Motor neuron (in vitro differentiated cells): ENCODE measurements around the gene C1orf21. TPM values are rescaled to one million over a fixed set of nuclear protein-coding genes. Genes with fewer than 3 reads are reported as not detected.

ENCODE experiments used
- ATAC-seq, 8 experiments: fragments of 200-7000 bp; cut with Tn5 transposase; replicated peaks in 6 of 8; 2 replicates each; pipeline ENCODE4 v1.8.0; 2021; ENCODE audit warnings: mild to moderate bottlenecking in 8 of 8, moderate library complexity in 8 of 8
- H3K27ac ChIP-seq, 2 donors: fragments of 250-450 bp; sonication (Bioruptor Pico); 2 replicates each; pipeline ENCODE4 v1.9.0; 2021; ENCODE audit warnings: antibody characterized with exemption in 2 of 2, mild to moderate bottlenecking in 2 of 2, moderate library complexity in 1 of 2
- H3K4me1 ChIP-seq, 2 donors: fragments of 250-450 bp; sonication (Bioruptor Pico); replicated peaks in 1 of 2; 2 replicates each; pipeline ENCODE4 v1.6.1; 2021; ENCODE audit warnings: antibody characterized with exemption in 2 of 2, mild to moderate bottlenecking in 2 of 2, moderate library complexity in 1 of 2
- H3K4me3 ChIP-seq, 5 donors: fragments of 250-450 bp; sonication (Bioruptor Pico); 2 replicates each; pipeline ENCODE4 v1.9.0; 2021; ENCODE audit warnings: antibody characterized with exemption in 5 of 5, mild to moderate bottlenecking in 5 of 5, moderate library complexity in 4 of 5
- WGBS, 10 experiments: fragments of 450-650 bp; shearing (Covaris generic); methylation state at CpG; one replicate each; pipeline ENCODE4 v1.0.0; 2022; 5-methylcytosine and 5-hydroxymethylcytosine counted together
- in situ Hi-C, 9 experiments: fragments of 400-800 bp; cut with MboI; loops; one replicate each; pipeline ENCODE4 v1.15.0; 2021; ENCODE audit warnings: low sequenced_read_pairs in 9 of 9, low pct_unique_long_range_greater_than_20kb in 2 of 9; ENCODE audit not compliant: unreplicated experiment in 9 of 9
- total RNA-seq, 8 experiments: library from RNA; unstranded; fragments of 300-600 nt; gene quantifications; 2 replicates each; pipeline versions ENCODE4 v1.2.3 to v1.2.4, GENCODE V29; 2022

The C1orf21 gene
- total RNA-seq, 8 experiments from 2014 or later = 0.49 to 43.9 (median 17.9) TPM

DNA sequence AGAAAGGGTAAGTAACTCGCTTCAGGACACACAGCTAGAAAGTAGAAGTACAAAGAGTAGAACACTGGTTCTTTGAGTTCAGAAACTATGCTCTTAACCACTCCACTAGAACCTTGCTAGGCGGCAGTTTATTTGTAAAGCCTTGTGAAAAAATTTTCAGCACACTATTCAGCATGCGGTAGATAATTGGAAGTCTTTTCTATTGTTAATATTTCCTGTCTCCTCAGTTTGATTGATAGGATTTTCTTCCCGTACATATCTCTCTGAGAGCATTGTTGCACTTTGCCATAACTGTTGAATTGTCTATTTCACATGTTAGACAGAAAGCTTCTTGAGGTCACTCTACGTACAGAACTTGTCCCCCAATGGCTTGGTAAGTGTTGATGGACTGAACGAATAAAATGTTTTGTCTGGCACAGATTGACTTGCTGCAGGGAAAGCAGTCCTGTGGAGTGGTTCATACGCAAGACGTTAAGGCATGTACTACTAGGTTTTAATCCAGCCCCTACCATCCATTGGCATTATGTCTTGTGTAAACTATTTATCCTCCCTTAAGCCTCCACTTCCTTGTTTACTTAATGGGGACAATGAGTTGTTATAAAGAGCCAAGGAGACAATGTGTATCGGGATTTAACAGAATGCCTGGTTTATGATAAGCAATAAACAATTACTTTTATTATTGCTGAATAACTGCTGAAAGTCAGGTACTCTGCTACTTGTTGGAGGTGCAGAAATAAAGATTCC lies 35.8 kb downstream of the C1orf21 start:
- no peak for ATAC-seq
- H3K27ac ChIP-seq = no peak overlapping the region
- in situ Hi-C loops = no loop called here

DNA sequence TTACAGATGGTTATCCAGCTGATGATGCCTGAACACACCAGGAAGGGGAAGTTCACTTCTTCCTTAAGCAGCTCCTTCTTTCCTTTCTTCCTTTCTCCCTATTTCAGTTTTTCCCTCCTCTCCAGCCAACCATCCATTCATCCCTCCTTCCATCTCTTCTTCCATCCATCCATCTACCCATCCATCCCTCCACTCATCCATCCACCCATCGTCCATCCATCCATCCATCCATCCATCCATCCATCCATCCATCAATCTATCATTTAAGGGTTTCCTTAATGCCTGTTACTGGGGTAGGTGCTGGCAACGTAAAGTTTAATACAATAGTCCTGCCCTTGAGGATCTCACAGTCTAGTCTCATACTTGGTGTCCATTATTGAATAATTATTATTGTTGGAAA lies 36.8 kb downstream of the C1orf21 start:
- Histone ChIP-seq H3K4me3 (no peak overlapping the region), H3K27ac (no peak overlapping the region), H3K4me1 (no peaks in the 10 kb centered on the region)
- no peak for ATAC-seq
- in situ Hi-C loops = no loop called here
- 39 to 90% (median 85%) methylated on average over 2 of the region's 2 CpGs; no CpG with 5 or more reads in 2 of the 10 experiments for WGBS, 10 experiments

More for the DNA sequence above, 35.8 kb downstream of the C1orf21 start:
- 77 to 95% (median 91%) methylated on average over 2 to 9 of the region's 9 CpGs for WGBS, 10 experiments
- Histone ChIP-seq H3K4me3 (no peak overlapping the region), H3K4me1 (no peaks in the 10 kb centered on the region)

DNA sequence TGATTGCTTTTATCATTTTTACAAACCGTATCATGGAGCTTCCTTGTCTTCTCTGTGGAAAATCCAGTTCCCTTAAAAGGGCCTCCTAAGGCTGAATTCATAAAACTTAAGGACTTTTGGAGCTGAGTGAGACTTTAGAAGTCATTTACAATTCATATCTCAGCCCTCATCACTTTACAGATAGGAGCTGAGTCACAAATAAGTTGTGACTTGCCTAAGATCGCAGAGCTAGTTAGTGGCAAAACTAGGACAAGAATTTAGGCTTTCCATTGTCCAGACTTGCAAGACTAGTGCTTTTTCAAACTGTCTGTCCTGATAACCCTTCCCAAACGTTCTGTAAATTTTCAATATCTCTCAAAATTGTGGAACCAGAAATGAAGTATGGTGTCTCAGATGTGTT lies 37.3 kb downstream of the C1orf21 start:
- ATAC-seq = peak in 2 of 8 experiments; percentile 74 to 89
- H3K4me1 ChIP-seq = no peaks in the 10 kb centered on the region
- WGBS, 10 experiments = 27 to 86% (median 70%) methylated on average over 2 to 3 of the region's 3 CpGs
- in situ Hi-C loops = no loop called here
- H3K4me3 ChIP-seq = no peak overlapping the region
- H3K27ac ChIP-seq = no peak overlapping the region

DNA sequence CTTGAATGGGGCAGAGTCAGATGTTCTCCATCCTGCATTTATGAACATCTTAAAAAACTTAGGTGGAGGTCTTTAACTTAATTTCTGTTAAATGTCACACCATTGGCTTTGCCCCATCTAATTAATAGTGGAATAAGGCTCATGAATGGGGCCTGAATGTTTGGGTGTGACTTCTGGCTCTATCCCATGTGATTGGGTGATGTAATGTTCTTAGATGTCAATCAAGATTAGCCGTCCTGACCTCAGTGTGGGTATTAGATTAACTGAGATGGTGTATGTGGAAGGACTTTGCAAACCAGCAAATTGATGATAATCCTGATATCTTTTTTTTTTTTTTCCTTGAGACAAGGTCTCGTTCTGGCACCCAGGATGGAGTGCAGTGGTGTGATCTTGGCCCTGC lies 38.1 kb downstream of the C1orf21 start:
- no peak overlapping the region for H3K27ac ChIP-seq
- peak in 2 of 8 experiments; percentile 24 to 44 for ATAC-seq
- H3K4me1 ChIP-seq = no peaks in the 10 kb centered on the region
- 57 to 100% (median 82%) methylated on average over 1 to 2 of the region's 2 CpGs; no CpG with 5 or more reads in 2 of the 10 experiments for WGBS, 10 experiments
- in situ Hi-C loops = no loop called here
- no peak overlapping the region for H3K4me3 ChIP-seq

DNA sequence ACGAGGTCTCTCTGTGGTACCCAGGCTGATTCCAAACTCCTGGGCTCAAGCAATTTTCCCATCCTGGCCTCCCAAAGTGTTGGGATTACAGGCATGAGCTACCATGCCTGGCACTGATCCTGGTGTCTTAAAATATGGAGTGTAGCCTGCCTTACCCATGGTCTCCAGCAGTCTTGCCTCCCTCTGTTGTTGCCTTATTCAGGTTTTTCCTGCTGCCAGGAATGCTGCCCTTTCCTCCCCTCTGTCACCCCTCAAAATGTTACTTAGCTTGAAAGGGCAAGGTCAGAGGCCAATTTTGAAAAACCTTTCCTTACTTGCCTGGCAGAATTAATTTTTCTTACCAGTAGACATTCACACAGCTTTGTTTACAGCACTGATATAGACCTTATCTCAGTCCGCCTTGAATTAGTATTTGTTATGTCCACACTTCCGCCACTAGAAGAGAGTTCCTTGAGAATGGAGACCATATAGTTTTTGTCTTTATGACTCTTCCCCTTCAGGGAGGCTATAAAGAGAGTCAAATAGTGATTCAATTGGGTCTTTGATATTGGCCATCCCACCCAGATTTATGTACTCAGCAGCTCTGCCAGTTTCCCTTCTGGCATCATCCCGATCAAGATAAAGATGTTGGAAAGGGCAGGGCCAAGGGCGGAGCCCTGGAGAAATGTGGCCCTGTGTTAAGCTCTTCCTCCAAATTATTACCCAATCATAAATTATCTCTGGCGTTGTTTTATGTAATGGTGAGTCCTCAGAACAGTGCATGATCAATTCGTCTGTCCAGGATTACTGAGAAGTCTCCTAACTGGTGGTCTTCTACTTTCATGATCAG lies 38.8 kb downstream of the C1orf21 start:
- 64 to 100% (median 93%) methylated on average over 2 to 7 of the region's 7 CpGs for WGBS, 10 experiments
- in situ Hi-C loops = no loop called here
- Histone ChIP-seq H3K27ac (no peak overlapping the region), H3K4me1 (no peaks in the 10 kb centered on the region), H3K4me3 (no peak overlapping the region)
- peak in 1 of 8 experiments; percentile 40 for ATAC-seq

DNA sequence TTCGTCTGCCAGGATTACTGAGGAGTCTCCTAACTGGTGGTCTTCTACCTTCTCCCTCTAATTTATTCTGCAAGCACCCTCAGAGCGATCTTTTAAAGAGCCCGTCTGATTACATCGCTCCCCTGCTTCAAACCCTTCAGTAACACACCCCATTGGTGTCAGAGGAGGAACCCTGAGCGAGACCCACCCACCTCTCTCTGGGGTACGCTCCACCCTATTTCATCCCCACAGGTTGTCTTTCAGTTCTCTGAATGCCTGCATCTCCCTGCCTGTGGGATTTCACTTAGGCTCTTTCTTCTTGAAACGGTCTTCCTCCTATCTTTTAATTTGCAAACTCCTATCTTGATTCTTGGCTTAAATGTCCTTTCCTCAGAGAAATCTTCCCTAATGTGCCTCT lies 39.4 kb downstream of the C1orf21 start:
- Histone ChIP-seq H3K4me3 (no peak overlapping the region), H3K27ac (no peak overlapping the region), H3K4me1 (no peaks in the 10 kb centered on the region)
- ATAC-seq = no peak
- WGBS, 10 experiments = 48 to 92% (median 82%) methylated on average over 2 to 7 of the region's 7 CpGs
- in situ Hi-C loops = no loop called here

DNA sequence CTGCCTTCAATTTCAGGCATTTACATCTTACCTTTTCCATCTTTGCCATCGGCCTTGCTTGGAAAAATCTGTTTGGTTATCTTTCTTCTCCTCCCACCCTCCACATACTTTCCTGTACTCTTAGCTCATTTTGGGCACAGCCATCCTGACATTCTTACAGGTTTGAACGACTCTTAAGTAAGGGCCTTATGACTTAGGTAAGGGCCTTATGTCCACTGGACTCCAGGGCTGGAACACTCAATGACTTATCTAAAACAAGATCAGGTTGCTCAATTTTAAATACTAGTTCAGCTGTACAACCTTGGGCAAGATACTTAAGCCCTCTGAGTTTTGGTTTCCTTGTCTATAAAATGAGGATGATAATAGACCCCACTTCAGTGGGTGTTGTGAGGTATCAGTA lies 40.9 kb downstream of the C1orf21 start:
- H3K4me3 ChIP-seq = no peak overlapping the region
- WGBS, 10 experiments = 22 to 100% (median 90%) methylated on average over 1 to 2 of the region's 2 CpGs; no CpG with 5 or more reads in 1 of the 10 experiments
- no peaks in the 10 kb centered on the region for H3K4me1 ChIP-seq
- in situ Hi-C loops = no loop called here
- no peak overlapping the region for H3K27ac ChIP-seq
- no peak for ATAC-seq

DNA sequence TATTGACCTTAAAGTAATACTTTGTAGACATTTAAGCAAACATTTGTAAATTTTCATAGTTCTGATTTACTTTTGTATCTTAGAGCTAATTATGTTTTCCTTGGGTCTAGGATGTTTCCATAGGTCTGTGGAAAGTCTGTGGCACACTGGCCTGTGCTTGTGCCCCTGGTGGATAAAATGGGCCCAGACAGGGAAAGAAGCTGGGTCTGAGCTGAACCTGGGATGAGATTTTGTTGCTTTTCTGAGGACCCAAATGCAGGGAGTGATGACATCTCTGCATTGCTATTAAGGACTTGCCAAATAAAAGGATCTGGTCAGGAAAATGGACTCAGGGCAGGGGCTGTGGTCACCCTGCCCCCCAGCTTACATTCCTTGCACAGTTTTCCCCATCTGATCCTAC lies 41.8 kb downstream of the C1orf21 start:
- in situ Hi-C loops = no loop called here
- no peak for ATAC-seq
- Histone ChIP-seq H3K4me1 (no peaks in the 10 kb centered on the region), H3K27ac (no peak overlapping the region), H3K4me3 (no peak overlapping the region)

DNA sequence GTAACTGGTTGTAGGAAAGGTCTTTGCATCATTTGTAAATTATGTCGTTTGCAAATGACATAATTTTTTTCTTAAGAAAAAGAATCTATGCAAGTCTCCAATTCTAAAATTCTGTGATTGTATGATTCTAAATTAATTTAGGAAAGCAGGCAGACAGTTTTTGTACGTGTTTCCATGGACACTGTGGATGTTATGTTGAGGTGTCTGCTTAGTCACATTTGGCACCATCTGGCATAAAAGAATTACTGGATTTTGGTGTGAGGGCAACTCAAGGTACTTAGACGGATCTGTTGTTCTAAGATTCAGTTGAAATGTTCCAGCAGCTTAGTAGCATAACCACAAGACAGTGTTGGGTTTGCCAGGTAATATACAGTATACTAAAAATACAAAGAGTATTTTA lies 42.5 kb downstream of the C1orf21 start:
- ATAC-seq = no peak
- in situ Hi-C loops = no loop called here
- H3K4me3 ChIP-seq = no peak overlapping the region
- WGBS, 10 experiments = 31 to 100% (median 88%) methylated on average over 1 to 3 of the region's 3 CpGs
- H3K4me1 ChIP-seq = no peaks in the 10 kb centered on the region
- no peak overlapping the region for H3K27ac ChIP-seq

DNA sequence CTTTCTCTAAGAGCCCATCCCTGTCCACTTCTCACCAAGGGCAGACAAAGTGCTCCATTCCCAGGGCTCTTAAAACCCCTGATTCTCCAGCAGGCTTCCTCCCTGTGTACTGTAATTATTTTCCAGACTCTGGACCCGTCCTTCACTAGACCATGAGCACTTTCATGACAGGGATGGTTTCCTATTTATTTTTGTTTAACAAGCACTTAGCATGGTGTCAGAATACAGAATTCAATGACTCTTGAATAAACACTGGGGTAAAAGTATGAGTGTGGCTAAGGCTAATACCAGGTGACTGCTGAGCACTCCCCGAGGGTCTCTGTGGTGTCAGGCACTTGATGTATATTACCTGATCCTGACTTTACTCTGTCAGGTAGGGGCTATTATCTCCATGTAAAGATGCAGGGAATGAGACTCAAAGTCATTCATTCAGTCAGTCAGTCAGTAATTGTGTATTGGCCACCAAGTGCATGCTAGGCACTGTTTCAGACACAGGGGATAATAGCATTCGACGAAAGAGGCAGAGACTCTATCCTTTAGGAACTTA lies 47.2 kb downstream of the C1orf21 start:
- WGBS, 10 experiments = 71 to 100% (median 93%) methylated on average over 2 to 4 of the region's 4 CpGs; no CpG with 5 or more reads in 2 of the 10 experiments
- no peaks in the 10 kb centered on the region for H3K4me1 ChIP-seq
- H3K27ac ChIP-seq = no peak overlapping the region
- ATAC-seq = peak in 3 of 8 experiments; percentile 21 to 78 (median 25)
- H3K4me3 ChIP-seq = no peak overlapping the region
- in situ Hi-C loops = no loop called here

DNA sequence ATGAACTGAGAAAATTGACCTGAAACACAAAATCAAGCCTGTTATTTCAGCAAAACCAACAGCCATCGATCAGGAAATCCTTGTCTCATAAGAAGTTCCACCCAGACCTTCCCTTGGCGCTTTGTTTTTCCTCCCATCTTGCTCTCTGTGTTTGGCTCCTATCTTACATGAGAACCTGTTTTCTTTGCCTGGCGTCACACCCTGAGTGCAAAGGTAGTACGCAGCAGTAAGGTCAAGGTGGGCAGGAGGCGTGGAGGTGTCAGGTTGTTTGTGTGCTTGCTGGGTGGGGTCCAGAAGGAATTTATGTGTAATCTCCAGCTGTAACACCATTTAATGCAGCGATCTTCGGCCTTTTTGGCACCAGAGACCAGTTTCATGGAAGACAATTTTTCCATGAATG lies 50.5 kb downstream of the C1orf21 start:
- no peak for ATAC-seq
- no peak overlapping the region for H3K4me3 ChIP-seq
- WGBS, 10 experiments = 68 to 100% (median 95%) methylated on average over 2 to 7 of the region's 7 CpGs; no CpG with 5 or more reads in 1 of the 10 experiments
- no peaks in the 10 kb centered on the region for H3K4me1 ChIP-seq
- H3K27ac ChIP-seq = no peak overlapping the region
- in situ Hi-C loops = no loop called here

DNA sequence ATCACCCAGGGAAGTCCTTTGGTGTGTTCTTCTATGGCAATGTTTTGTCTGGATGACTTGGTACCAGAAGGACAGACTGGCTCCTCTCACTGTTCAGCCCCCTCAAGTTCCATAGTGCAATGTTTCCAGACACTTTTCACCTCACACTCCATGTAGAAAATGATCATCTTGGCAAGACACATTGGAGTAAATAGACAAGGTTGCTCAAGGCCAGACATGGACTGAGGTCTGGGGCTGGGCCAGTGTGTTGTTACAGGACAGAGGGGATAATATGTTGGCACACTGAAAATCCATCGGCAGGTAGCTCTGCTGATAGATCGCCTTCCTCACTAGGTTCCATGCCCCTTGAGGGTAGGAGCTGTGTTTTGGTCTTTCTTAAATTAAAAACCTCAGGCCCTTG lies 51.5 kb downstream of the C1orf21 start:
- no peak for ATAC-seq
- 72 to 100% (median 100%) methylated on average over 1 to 2 of the region's 2 CpGs; no CpG with 5 or more reads in 5 of the 10 experiments for WGBS, 10 experiments

DNA sequence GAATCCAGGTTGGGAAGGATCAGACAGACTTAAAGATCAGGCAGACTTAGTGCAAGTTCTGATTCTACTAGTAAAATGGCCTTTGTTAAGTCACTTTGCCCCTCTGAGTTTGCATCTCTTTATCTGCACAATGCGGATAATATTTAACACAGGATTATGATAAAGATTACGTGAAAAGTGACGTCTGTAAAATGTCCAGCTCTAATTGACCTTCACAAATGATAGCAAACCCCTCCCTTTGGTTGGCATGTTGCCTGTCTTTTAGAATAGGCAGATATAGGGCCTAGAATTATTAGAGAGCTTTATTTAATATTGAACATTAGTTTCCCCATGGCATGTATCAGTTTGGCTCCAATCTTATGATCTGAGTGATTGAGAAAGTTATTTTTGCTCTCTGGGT lies 55.4 kb downstream of the C1orf21 start:
- peaks cover 0 to 5% of the 10 kb centered on the region in 2 donors for H3K4me1 ChIP-seq
- no peak for ATAC-seq
- H3K4me3 ChIP-seq = no peak overlapping the region
- 76 to 100% (median 94%) methylated on average over 1 to 3 of the region's 3 CpGs for WGBS, 10 experiments
- in situ Hi-C loops = no loop called here
- H3K27ac ChIP-seq = no peak overlapping the region

More for the DNA sequence above, 51.5 kb downstream of the C1orf21 start:
- in situ Hi-C loops = no loop called here
- no peak overlapping the region for H3K27ac ChIP-seq
- H3K4me1 ChIP-seq = peaks cover 0 to 5% of the 10 kb centered on the region in 2 donors
- H3K4me3 ChIP-seq = no peak overlapping the region
